ENCODE measurements around the gene FAM117B.

DNA sequence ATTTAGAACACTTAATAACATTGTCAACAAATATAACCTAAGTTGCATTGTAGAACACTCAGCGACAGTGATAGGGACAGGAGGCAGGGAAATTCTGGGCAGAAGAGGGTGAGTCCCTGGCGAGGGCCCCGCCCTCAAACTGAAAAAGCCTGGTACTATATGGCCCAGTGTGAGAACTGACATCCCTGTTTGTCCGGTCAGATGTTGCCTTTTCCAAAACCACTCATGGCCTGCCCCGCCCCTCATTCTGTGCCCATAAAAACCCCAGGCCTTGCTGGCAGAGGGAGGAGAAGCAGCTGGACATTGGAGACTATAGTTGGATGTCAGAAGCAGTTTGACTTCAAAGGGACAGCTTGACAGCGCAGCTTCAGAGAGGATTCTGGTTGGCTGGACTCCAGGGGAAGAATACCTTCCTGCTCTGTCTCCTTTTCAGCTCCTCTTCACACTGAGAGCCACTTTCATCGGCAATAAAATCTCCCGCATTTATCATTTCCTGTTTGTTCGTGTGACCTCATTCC lies 47.0 kb downstream of the FAM117B start:
- TF ChIP-seq, protein P1, sequence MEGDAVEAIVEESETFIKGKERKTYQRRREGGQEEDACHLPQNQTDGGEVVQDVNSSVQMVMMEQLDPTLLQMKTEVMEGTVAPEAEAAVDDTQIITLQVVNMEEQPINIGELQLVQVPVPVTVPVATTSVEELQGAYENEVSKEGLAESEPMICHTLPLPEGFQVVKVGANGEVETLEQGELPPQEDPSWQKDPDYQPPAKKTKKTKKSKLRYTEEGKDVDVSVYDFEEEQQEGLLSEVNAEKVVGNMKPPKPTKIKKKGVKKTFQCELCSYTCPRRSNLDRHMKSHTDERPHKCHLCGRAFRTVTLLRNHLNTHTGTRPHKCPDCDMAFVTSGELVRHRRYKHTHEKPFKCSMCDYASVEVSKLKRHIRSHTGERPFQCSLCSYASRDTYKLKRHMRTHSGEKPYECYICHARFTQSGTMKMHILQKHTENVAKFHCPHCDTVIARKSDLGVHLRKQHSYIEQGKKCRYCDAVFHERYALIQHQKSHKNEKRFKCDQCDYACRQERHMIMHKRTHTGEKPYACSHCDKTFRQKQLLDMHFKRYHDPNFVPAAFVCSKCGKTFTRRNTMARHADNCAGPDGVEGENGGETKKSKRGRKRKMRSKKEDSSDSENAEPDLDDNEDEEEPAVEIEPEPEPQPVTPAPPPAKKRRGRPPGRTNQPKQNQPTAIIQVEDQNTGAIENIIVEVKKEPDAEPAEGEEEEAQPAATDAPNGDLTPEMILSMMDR (IDR thresholded peaks at IDR 0.05; ENCODE audit: insufficient read depth, low read length): no peak
- TF ChIP-seq SPI1 (IDR thresholded peaks at IDR 0.05; ENCODE audit: borderline replicate concordance, low read depth) (no peak), POLR2AphosphoS5 (IDR thresholded peaks at IDR 0.05; ENCODE audit: low read depth) (no peak)
